NCI-H2171 treated with DMSO at 0.1 percent for 48 hours (cell line): ENCODE results near the gene NRF1.
"Not testable (repeated sequence)": the region's sequence is repeated elsewhere in the genome, so short reads cannot be mapped to it uniquely, and the experiment has no call there.

Source experiments
- DNase-seq: peaks from one replicate; lab custom pipeline; 2025; lab: John Stamatoyannopoulos, UW

The NRF1 gene

DNA sequence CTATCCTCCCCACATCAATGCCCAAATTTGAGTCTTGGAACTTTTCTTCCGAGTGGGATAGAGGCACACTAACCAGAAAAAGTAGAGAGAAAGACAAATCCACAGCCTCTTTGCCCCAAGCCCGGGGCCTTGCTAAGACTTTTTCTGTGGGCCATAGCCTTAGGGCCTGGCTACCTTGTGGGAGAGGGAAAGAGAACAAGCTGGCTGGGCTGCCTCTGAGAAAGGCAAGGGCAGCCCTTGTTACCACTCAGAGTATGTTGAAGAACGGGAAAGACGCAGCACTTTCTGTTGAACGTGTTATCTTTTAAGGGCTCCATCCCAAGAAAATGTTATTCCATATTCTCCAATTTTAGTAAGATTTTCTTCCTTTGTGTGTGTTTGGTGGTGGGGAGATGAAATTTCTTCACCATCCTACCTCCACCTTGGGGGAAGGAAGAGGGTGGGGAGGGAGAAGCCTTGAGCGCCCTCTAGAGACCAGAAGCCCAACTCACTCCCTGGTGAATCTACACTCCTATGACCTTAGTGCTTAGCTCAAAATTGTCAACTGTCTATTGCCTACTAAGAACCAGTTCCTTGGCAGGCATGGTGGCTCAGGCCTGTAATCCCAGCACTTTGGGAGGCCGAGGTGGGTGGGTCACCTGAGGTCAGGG, 3.9 kb upstream of the NRF1 start:
- no peak for DNase-seq

DNA sequence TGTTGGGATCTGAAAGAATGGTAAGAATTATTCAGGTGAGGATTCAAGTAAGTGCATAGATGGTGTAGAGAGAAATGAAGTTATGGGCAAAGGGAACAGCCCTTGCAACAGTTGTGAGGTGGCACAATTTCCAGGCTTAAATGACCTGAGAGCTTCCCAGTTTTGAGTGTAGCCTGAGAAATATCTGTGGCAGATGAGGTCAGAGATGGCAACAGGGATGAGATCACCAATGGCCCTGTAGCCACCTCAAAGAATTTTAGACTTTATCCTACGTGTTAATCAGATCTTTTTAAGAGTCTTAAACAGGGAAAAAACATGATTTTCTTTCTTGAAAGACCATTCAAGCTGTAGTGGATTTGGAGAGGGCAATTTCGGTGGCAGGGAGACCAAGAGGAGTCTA, 1.9 kb upstream of the NRF1 start:
- DNase-seq: no peak

DNA sequence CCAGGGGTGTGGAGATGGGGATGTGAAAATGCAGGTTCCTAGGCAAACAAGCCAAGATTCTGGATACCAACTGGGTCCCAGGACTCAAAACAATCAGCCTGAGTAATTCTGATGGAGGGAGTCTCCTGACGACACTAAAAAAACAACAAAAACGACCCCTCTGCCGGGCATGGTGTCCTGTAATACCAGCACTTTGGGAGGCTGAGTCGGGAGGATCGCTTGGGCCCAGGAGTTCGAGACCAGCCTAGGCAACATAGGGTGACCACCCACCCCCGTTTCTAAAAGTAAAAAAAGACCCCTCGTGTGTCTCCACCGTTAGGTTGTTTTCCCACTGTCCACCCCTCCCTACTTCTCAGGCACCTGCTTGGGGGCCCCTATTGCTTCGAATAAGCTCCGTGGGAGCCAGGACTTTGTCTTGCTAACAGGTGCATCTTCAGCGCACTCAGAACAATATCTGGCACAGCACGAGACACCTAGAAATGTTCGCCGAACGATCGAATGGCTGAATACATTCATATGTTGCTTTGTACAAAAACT, 743 bp upstream of the NRF1 start:
- DNase-seq: no peak

DNA sequence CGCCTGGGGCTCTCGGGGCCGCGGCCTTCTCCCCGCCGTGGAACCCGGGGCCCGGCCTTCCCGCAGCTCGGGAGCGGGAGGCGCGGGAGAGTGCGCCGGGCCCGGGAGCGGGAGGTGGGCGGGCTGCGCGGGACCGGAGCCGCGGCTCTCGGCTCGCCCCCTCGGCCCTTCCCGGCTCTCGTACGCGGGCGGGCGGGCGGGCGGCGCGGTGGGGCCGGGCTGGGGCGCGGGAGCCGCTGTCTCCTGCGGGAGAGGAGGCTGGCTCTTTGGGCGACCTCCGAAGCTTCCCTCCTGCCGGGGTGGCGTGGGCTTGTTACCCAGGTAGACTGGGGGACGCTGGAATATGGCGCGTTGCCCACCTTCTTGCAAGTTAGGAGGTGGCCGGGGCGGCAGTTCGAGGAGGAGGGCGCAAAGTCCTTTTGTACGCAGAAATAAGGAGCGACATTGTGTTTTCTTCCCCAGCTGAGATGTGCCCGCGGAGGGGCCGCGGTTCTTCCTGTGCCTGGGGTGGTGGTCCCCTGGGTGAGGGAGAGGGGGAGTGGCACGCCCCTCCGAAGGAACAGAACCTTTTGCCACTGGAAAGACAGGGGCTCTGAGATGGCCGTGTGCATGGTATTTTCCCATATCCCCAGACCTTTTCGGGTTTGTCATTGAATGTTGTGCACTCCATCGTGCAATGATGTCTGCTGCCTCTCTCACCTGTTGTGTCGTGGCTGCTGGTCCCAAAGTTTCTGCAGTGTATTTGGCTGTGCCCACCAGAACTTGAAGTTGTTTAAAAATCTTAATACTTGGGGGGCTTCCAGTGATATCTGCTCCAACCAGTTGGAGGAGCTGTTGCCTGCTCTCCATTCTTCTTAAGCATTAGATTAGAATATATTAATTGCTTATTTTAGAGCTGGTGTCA, 844 bp downstream of the NRF1 start:
- DNase-seq: peak; percentile 52

DNA sequence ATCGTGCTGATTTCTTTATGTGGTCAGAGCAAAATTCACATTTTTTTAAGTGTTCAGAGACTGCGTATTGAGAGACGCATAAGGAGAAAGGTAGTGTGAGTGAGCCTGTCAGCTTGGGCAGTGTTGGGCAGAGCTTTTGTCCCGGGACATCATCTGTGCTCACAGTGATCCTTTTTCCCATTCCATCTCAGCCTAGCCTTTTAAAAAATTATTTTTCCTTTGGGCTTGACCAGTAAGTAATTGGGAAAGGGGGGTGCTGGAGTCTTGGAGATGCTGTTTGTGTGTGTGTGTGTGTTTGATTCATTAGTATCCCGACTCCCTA, 1.5 kb downstream of the NRF1 start:
- DNase-seq: no peak

DNA sequence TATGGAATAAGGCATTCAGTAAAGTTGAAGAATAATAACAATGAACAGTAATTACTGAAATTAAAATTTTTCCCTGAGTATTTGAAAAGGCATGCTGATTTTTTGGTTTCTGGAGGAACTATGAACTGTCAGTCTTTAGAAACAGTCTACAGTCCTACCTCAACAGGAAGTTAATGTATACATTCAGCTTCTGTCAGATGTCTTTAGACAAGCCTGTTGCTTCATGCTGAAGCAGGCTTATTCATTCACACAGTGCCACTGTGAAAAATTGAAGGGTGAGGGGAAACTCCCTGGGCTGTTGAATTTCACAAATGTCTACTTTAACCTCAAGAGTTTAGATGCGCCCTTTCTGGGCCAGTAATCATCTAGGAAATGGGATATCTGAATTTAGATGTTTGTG, 3.5 kb downstream of the NRF1 start:
- DNase-seq: no peak

DNA sequence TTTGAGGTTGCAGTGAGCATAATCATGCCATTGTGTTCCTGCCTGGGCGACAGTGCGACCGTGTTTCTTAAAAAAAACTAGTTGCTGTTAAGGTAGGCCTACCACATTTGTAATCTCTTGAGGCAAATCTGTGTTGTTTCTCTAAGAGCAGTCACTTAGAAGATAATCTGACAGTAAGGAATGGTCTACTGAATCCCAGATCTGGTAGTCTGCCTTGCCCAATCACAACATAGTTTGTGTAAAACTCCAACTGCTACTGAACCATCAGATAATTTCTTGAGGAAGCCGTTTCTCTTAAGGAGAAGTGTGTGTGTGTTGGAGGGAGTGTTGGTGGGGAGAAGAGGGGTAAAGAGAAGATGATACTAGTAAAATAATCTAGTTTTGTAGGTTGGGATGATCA, 5.0 kb downstream of the NRF1 start:
- no peak for DNase-seq

DNA sequence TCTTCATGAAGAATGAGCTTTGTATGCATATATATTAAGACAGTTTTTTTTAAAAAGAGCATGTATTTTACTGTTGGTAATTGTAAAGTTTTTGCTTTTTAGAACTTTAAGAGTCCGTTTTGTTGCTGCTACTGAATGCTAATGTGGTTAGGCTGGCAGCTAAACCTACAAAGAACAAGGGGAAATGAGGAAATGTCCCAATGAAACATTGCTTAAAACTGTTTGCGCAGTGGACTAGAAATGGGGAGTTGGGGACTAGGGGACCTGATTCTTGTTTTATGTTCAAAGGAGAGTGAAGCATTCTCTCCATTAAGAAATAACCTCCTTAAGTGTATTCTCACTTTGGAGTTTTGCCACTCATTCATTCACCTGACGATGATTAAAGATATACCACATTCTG, 5.7 kb downstream of the NRF1 start:
- no peak for DNase-seq

DNA sequence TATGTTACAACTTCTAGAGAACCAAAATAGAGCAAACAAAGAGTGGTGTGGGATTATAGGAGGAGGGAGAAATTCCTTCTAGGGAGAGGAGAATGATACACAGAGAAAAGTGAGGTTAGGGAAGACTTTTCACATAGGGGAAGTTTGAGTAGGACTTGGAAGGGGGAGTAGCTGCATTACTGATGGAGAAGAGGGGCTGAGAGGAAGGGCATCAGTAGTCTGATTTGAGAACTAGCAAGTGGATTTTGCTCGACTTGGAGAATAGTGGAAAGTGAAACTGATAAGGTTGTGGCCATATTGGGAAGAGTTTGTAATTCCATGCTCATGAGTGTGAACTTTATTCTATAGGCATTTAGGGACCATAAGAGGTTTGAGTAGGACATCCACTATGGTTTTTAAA, 6.1 kb downstream of the NRF1 start:
- no peak for DNase-seq

DNA sequence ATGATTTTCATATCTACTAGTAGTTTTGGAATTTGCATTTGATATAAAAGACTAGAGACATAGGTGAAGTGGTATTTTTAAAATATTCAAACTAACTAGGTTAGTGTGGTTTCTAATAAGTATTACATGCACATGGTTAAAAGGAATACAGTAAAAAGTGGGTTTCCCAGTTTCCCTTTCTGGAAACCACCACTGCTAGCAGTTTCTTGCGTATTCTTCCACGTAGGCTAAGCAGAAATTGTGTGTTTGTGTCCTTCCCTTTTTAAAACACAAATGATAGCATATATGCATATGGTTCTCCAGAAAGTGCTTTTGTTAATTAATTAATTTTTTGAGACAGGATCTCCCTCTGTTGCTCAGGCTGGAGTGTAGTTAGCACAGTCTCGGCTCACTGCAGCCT, 15.4 kb downstream of the NRF1 start:
- DNase-seq: no peak

DNA sequence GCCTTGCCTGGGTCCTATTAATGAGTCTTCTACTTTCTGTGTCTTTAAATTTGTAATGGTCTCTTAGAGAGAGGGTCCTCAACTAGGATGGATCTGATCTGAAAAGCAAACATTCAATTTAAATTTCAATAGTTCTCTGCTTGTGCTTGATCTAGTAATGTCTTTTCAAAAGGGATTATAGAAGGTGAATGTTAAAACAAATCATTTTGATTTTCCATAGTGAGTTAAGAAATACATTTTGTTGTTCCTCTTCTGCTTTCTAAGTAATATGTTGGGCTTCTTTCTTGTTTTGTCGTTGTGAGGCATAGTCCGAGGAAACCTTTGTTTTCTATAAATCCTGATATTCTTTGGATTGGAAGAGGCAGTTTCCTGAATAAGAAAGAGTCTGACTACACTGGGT, 18.8 kb downstream of the NRF1 start:
- no peak for DNase-seq

DNA sequence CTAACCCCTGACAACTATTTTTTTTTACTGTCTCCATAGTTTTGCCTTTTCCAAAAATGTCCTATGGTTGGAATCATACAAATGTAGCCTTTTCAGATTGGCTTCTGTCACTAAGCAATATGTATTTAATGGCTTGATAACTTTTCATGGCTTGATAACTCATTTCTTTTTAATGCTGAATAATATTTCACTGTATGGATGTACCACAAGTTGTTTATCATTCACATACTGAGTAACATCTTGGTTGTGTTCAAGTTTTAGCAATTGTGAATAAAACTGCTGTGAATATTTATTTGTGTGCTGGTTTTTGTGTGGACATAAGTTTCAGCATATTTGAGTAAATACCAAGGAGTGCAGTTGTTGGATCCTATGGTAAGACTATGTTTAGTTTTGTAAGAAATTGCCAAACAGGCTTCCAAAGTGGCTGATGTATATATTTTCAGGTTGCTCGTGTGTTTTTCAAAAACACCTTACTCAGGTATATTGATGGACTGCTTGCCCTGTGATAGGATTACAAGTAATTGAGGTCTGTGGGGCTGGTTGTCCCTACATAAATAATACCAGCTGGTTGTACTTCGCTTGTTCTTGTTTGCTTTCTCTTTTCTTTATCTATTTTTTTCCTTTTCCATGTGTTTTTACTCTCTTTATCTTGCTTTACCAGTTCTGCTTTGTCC, 23.0 kb downstream of the NRF1 start:
- DNase-seq: no peak

DNA sequence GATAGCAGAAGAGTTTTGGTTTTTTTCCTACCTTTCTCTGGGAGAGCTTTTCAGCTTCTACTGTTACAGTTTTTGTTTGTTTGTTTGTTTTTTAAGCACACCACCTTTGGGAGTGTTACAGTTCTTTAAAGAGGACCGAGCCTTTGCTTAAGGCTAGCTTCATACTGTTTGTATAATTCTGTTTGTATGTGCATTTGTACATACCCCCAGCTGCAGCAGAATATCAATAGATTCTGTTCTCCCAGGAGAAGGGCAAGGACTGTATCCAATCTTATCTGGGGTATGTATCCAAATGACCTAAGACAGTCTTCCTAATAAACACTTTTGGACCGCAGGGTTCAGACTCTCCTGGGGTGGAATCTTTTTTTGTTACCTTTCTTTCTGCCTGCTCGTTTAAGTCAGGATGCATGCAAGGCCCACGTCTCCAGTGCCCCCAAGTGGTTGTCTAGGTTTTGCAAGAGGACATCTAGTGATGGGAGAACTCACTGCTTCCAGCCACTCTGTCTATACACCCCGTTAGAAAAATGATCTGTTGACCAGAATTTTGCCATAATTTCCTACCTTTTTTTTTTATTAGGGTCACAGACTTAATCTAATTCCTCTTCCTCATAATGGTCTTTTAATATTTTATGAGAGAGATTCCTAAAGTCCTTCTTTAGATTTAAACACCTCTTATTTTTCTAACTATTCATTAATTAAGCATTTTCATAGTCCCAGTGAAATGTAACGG, 23.9 kb downstream of the NRF1 start:
- peak; percentile 80 for DNase-seq

DNA sequence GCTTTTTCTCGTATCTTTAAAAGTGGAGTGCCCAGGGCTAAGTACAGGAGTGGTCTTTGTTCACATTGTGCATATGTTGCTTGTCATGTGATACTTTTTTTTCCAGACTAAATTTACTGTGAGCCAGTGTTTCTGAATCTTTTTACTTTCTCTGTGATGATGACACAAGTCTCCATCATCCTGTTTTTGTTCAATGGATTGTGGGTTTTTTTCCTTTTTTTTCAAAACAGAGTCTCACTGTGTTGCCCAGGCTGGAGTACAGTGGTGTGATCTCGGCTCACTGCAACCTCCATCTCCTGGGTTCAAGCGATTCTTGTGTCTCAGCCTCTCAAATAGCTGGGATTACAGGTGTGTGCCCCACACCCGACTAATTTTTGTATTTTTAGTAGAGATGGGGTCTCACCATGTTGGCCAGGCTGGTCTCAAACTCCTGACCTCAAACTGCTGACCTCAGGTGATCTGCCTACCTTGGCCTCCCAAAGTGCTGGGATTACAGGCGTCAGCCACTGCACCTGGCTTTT, 24.6 kb downstream of the NRF1 start:
- not testable (repeated sequence) for DNase-seq

DNA sequence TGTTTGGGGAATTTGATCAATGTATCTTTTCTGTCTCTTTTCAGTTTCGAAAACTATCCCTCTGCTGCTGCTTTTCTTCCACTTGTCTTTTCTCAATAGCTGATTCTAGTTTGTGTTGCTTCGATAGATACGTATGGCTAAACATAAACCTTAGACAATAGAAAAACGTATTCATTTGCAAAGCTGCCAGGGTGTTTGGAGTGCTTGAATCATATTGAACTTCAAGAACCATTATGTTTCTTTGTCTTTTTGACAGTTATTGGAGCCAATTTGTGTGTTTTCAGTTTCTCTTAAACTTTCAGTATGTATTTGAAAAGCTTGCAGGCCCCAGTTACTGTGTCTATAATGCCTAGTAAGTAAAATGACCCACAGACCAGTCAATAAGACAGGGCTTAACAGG, 25.1 kb downstream of the NRF1 start:
- no peak for DNase-seq

DNA sequence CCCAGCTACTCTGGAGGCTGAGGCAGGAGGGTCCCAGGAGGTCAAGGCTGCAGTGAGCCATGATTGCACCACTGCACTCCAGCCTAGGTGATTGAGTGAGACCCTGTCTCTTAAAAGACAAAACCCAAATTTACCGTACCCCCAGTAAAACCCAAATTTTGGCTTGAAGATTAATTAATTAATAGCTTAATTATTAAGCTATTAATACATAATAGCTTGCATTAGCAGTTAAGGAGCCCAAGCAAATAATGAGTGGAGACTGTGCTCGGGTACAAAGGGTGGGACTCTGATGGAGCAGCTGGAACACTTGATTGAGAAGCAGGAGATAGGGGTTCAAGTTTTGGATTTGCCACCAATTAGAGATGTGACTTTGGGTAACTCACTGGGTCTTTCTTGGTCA, 28.9 kb downstream of the NRF1 start:
- DNase-seq: no peak

DNA sequence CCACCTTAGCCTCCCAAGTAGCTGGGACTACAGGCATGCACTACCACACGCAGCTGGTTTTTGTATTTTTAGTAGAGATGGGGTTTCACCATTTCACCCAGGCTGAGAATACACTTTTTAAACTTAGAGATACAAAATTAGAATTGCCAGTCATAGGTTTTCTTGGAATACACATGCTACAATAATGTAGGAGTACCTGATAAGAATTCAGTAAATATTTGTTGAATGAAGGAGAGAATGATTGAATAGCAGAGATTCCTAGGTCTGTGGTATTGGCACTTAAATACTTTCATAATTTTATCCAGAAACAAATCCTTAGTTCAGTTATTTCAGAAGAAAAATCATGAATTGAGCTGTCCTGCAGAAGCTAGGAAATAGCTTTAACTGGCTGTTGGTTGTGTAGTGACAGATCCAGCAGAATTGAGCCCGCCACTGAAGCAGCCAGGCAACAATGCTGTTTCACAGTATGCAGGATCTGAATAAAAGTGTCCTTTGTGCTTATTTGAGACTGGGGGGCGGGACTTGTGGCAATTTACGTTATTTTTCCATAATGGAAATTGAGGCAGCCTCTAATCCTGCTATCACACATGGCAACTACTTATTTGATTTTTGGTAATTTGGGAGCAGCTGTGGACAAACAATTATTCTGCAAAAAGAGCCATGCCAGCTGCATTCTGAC, 31.5 kb downstream of the NRF1 start:
- DNase-seq: no peak

DNA sequence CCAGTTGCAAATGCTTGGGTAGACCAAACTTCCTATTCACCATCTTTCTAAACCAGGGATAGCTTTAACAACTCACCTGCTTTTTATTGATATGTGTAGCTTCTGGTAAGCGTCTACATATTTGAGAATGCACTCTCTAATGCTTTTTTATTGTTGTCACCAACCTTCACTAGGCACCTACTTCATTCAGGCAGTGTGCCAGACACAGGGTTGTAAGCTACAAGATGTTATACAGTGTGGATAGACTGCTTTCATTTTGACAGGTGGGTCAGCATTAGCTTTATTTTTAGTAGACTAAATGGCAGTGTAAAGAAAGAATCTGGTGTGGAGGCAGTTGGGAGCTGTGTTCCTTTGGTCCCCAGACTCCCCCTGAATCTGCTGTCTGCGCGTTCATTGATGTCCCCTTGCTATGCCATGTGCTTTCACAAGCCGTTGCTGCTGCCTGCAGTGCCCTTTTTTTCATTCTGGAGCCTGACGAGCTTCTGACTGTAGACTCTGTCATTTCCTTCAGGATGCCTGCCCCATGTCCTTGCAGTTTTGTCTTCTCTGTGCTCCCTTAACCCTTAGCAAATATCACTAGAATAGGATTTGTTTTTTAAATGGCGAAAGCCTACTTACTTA, 32.1 kb downstream of the NRF1 start:
- DNase-seq: peak; percentile 19

DNA sequence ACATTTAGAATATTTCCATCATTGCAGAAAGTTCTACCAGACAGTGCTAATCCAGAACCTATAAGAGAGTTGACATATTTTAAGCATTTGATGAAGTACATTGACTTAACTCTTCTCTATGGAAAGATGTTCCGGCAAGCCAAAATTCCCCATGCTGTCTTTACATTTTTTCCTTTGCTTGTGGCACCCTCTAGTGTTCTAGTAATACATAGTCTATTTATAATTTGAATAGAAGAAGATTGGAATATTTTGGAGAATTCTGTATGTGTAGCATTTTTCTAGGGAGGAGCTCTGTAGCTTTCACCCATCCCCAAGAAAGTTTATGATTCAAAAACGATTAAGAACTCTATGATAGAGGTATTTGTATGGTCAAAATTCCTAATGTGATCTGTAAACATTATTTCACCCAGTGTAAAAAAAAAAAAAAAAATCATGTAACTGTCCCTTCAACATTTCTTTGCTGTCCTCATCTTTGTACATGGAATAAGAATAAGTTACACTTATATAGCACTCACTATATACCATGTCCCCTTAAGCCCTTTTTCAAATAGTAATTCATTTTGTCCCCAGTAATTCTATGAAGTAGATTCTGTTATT, 33.2 kb downstream of the NRF1 start:
- peak; percentile 80 for DNase-seq

DNA sequence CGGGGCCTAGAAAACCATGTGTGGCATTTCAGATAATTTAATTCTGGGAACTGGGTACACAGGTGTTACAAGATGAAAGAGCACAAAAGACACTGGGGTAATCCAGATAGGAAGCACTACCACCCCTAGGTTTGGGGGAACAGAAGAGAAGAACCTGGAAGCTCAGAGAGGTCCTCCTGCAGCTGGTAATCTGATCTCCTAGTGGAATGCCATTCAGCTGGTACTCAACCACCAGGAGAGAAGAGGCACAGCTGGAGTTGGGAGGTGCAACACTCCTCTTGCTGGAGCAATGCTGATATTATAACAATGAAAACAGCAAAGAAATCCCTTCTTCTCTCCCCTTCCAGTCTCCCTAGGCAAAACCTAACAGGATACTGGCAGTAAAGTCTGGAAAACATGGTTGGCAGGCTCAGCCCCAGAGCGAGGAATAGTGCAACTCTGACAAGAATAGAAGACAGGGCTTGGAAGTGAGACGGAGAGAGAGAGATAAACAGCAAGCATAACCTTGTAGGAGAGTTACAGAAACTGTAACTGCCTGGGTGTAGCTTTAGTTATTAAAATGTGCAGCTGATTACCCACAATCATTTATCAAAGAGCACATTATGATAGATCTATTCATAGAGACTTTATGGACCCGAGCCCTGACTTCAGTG, 35.0 kb downstream of the NRF1 start:
- peak; percentile 49 for DNase-seq
